Activated CD4-positive, alpha-beta T cell treated with anti-CD3 and anti-CD28 coated beads for 1 hour (primary cell): Measurements from ENCODE around the gene APC.
"Not testable (repeated sequence)": the region's sequence is repeated elsewhere in the genome, so short reads cannot be mapped to it uniquely, and the experiment has no call there.

Source experiments
- DNase-seq: peaks from one replicate; pipeline ENCODE4 v3.0.0-alpha.2; 2020

APC gene

DNA sequence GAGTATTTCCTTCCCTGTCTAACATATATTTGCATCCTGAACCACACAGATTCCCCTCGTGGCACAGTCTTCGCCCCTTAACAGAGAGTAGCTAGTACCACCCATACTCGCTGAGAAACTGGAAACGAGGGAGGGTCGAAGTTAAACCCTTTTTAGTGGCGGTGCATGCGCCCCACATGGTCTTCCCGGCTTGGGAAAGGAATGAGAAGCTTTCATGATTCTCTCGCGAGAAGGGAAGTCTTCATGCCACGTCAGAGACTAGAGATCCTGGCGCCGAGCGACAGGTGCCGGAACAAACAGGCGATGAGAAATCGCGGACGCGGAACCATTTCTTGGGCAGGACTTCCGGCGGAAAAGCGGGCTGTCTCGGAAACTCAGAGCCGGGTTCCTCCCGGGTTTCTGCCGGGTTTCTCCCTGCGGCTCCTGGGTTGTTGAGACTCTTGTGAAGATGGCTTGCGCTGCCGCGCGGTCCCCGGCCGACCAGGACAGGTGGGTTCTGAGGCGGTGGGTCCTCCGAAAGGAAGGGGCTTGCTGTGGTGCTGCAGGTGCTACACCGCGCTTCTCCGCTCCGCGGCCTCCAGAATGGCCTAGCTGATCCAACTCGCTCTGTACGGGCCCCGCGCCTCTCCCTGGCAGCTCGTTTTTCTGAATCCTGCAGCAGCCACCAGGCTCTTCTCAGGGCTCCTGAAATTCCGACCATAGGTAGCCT lies 123.4 kb downstream of the APC start, which contains the start of gene SRP19:
Gene SRP19 (plus strand): TSS at position 359 of the 709 bp plus-strand sequence. CDS start 90 bp downstream, at position 449.
- peak; percentile 83 for DNase-seq

DNA sequence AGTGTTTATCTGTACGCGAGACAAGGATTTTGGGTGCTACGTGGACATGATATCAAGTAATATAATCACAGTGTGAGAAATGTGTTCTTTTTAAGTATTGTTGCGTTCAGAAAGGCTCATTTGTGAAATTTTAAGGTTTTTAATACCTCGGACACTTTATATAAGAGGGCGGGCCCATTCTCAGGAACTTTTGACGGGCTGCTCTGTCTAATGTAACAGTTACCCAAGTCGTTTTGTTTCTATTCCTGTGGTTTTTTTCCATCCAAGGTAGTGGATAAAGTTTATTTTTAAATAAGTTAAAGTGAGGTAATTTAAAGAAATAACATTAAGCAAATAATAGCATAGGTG lies 123.9 kb downstream of the APC start:
- DNase-seq, result no peak

DNA sequence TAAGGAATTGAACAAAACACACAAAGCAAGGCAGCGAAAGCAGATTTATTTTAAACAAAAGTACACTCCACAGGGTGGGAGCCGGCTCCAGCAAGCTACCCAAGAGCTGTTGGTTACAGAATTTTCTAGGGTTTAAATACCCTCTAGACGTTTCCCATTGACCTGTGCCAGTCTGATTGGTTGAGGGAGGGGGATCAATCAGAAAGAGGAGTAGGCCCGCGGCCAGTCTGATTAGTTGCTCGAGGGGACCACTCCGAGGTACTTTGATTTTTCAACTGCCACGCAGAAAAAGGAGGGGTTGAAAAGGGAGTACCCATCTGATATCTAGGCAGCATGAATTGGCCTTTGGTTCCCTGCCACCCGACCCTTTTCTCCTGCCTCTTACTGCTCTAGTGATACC lies 124.4 kb downstream of the APC start:
- DNase-seq, result no peak

GRCh38 chr5:112863549-112863948 lies 125.9 kb downstream of the APC start:
- no peak for DNase-seq

DNA sequence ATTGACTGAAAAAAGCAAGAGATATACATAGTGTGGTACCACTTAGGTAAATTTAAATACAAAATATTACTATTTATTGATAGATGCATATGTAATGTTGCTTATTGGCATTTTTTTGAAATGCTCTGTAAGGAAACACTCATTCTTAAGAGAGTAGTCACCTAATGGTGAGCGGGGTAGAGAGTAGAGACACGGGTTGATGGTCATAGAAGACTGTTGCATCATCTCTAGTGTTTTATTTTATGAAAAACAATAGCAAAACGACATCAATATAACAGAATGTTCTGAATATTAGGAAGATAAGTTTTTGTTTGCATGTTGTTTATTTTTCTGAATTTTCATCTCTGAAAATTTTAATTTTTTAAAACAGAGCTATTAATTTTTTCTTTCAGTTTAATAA lies 127.4 kb downstream of the APC start:
- DNase-seq, result no peak

DNA sequence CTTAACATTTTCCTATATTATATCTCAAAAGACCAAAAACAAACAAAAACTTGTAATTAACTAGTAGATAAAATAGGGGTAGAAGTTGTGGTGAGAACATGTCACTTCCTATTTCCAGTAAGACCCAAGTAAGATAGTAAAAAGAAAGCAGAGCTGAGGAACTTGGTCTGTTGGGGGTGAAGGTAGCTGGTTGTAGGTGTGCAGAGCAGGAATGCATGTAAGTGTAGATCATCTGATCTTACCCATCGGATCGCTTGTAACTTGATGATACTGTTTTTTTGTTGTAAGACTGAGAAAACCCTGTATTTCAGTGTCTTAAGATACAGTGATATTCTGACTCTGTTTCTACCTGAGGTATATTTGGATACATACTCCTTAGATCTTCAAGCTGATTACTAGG lies 129.1 kb downstream of the APC start:
- DNase-seq, result no peak

- DNase-seq, result no peak
These were observed 129.7 kb downstream of the APC start for GRCh38 chr5:112867411-112867810.

- no peak for DNase-seq
These were observed 132.3 kb downstream of the APC start for GRCh38 chr5:112869948-112870347.

- no peak for DNase-seq
These were observed 133.3 kb downstream of the APC start for GRCh38 chr5:112870966-112871365.

DNA sequence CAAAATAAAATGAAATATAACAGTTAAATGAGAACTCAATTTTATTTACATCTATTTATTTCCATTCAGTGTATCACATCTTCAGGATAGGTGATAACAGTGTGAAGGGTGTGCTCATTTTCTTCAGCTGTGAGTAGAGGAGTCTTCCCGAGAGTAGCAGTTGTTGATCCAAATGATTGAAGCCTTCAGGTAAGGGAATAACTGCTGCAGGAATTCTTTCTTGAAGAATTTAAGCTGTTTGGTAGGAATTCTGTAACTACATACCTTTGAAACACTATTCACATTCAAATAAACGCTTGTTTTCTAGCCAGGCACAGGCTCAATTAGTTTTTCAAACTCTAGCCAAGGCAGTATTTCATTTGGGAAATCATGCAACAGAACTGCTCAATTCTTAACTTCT lies 138.7 kb downstream of the APC start:
- DNase-seq, result no peak

DNA sequence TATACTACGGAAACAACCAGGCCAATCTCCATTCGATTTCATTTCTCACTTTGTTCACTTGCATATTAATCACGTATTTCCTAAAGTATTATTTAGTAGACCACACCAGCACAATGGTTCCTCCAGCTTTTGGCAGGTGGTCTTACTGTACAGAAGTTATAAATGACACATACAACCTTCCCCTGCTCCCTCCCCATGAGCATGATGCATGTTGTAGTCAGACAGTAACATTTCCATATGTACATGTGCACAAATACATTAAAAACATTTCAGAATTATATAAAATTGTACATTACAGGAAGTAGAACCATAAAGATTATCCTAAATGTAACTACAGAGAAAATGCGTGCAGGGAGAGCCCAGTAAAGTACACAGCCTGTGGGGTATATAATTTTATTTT lies 140.4 kb downstream of the APC start:
- no peak for DNase-seq

DNA sequence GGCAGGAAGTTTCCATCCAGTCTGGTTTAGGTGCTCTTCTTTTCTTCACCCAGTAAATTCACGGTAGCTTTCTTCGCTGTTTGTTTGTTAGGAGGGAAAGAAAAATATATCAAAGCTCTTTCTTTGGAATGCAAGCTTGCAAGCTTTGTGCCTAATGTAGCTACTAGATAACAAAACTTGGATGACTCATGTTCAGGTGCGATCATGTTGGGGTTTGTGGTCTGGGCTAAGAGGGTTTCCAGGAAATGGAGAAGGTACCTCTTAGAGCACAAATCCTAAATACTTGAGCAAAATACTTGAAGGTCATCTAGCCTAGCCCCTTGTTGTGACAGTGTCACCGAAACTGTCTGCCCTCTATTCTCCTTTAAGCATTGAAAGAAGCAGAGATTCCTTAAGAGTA lies 141.1 kb downstream of the APC start:
- peak; percentile 31 for DNase-seq

GRCh38 chr5:112880219-112880964 lies 142.7 kb downstream of the APC start:
- DNase-seq, result no peak

GRCh38 chr5:112883192-112883591 lies 145.5 kb downstream of the APC start:
- no peak for DNase-seq

GRCh38 chr5:112885001-112885400 lies 147.3 kb downstream of the APC start:
- DNase-seq, result no peak

- no peak for DNase-seq
These were observed 149.3 kb downstream of the APC start for GRCh38 chr5:112886975-112887374.

- not testable (repeated sequence) for DNase-seq
These were observed 154.4 kb downstream of the APC start for GRCh38 chr5:112892066-112892465.

- no peak for DNase-seq
These were observed 155.1 kb downstream of the APC start for GRCh38 chr5:112892776-112893175.

DNA sequence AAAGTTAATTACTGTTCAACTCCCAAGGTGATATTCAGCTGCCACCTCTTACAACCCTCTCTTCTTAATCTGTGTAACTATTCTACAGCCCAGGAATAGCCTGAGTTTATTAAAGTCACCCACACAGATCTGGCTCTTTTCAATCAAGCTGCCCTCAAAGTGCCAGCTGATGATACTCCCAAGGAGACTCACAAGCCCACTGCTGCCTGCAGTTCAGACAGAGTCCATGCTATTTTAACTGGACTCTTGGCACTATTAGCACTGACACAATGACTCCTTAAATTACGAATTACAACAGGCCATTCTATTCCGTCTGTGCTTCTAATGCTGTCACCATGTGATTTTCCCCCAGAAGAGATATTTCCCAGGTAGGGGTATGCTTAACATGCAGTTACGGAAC lies 158.0 kb downstream of the APC start:
- DNase-seq, result no peak
